HL-60 (cell line): ENCODE measurements around the gene STON1.

Source experiments
- DNase-seq, 2 experiments: peaks; one replicate each; pipeline ENCODE4 v3.0.0-alpha.2; 2010 to 2020; ENCODE audit warnings: low read depth in 1 of 2, low spot score in 1 of 2
- H3K27ac ChIP-seq: fragments of 250-450 bp; sonication (Bioruptor Pico); replicated peaks from 2 replicates; pipeline ENCODE4 v1.5.1; 2020; ENCODE audit warnings: mild to moderate bottlenecking, moderate library complexity
- H3K27me3 ChIP-seq: fragments of 250-450 bp; sonication (Bioruptor Pico); 2 replicates; pipeline ENCODE4 v1.5.1; 2021; ENCODE audit warnings: mild to moderate bottlenecking, moderate library complexity; ENCODE audit not compliant: insufficient read depth, poor library complexity, severe bottlenecking
- H3K4me3 ChIP-seq: replicated peaks from 2 replicates; pipeline ENCODE4 v1.5.1; 2011; ENCODE audit warnings: mild to moderate bottlenecking, control low read depth, low read length; ENCODE audit not compliant: insufficient read depth
- GABPA ChIP-seq: IDR thresholded peaks from 2 replicates; pipeline ENCODE4 v1.6.1; 2012; ENCODE audit warnings: low read depth
- POLR2AphosphoS5 ChIP-seq: IDR thresholded peaks from 2 replicates; pipeline ENCODE4 v1.6.1; 2012; ENCODE audit warnings: low read depth
- REST ChIP-seq: IDR thresholded peaks from 2 replicates; pipeline ENCODE4 v1.6.1; 2012; ENCODE audit warnings: low read depth; ENCODE audit not compliant: insufficient replicate concordance
- SPI1 ChIP-seq: IDR thresholded peaks from 2 replicates; pipeline ENCODE4 v1.6.1; 2012; ENCODE audit warnings: low read depth, mild to moderate bottlenecking, borderline replicate concordance
- TF ChIP-seq, protein P1 (sequence below): IDR thresholded peaks from one replicate; pipeline ENCODE4 v1.5.1; 2011; ENCODE audit warnings: low read length, control low read depth, inconsistent platforms; ENCODE audit not compliant: insufficient read depth

STON1 gene

DNA sequence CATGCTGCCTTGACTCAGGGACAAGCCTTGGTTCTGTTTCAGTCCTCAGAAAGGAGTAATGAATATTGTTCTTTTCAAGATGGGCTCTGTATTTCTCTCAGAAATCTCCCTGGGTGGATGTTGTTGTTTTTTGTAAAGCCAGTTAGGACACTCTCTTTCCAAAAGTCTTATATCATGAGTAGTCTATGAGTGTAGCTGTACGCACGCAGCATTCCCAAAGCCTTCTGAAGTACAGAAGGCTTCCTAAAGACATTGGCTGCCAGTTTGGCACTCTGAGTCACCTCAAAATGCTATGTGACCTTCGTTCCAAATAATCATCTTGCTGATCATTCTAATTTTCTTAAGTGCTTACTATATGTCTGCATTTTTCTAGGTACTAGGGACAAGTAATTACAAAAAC is 71.0 kb downstream of the STON1 start:
- TF ChIP-seq, protein P1, sequence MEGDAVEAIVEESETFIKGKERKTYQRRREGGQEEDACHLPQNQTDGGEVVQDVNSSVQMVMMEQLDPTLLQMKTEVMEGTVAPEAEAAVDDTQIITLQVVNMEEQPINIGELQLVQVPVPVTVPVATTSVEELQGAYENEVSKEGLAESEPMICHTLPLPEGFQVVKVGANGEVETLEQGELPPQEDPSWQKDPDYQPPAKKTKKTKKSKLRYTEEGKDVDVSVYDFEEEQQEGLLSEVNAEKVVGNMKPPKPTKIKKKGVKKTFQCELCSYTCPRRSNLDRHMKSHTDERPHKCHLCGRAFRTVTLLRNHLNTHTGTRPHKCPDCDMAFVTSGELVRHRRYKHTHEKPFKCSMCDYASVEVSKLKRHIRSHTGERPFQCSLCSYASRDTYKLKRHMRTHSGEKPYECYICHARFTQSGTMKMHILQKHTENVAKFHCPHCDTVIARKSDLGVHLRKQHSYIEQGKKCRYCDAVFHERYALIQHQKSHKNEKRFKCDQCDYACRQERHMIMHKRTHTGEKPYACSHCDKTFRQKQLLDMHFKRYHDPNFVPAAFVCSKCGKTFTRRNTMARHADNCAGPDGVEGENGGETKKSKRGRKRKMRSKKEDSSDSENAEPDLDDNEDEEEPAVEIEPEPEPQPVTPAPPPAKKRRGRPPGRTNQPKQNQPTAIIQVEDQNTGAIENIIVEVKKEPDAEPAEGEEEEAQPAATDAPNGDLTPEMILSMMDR: no peak
- no peak for TF ChIP-seq GABPA
- TF ChIP-seq POLR2AphosphoS5: no peak
- TF ChIP-seq REST: no peak
- no peak for TF ChIP-seq SPI1
- no peak for DNase-seq
- no peaks in the 10 kb centered on the region for H3K27me3 ChIP-seq
- no peak overlapping the region for H3K27ac ChIP-seq
- H3K4me3 ChIP-seq: no peak overlapping the region

DNA sequence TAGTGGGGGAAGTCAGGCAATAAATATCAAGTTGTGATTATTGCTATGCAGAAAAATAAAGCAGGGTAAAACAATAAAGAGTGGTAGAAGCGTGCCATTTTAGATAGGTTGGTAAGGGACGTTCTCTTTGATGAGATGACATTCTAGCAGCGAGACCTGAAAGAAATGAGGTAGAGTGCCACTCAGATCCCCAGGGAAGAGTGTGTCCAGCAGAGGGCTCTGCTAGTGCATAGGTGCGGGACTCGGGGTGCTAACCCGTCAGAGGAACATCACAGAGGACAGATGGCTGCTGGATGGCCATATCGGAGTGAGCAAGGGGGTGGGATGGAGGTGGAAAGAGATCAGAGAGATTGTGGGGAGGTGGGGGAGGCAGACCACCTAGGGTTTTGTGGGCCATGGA is 71.4 kb downstream of the STON1 start:
- no peak for TF ChIP-seq SPI1
- TF ChIP-seq, protein P1: peak; percentile 43
- no peak for TF ChIP-seq REST
- TF ChIP-seq POLR2AphosphoS5: no peak
- no peak for TF ChIP-seq GABPA
- no peaks in the 10 kb centered on the region for H3K27me3 ChIP-seq
- no peak overlapping the region for H3K4me3 ChIP-seq
- peak; percentile 3 to 51 for DNase-seq
- no peak overlapping the region for H3K27ac ChIP-seq

DNA sequence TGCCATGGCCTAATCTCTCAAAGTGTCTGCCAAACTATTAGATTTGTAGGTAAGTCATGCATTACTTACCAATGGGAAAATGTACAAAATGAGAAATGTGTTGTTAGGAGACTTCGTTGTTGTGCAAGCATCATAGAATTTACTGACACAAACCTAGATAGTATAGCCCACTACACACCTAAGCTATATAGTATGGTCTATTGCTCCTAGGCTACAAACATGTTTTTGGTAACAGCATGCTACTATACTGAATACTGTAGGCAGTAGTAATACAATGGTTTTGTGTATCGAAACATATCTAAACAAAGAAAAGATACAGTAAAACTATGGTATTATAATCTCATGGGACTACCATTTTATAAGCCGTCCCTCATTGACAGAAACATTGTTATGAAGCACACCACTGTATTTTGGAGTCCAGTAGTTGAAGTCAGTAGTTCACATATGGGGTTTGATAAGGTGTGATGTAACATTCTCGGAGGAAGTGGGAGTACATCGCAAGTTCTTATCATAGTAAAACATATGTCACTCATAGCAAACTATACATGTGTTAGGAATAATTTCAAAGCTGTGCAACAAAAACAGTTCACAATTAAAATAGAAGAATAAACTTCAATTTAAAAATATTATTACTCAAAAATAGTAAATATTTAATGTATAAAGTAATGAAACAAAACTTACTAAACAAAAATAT is 75.7 kb downstream of the STON1 start:
- H3K4me3 ChIP-seq: no peak overlapping the region
- TF ChIP-seq POLR2AphosphoS5: no peak
- TF ChIP-seq SPI1: no peak
- TF ChIP-seq REST: no peak
- TF ChIP-seq, protein P1: no peak
- no peak for TF ChIP-seq GABPA
- peak in 1 of 2 experiments; percentile 17 for DNase-seq
- no peaks in the 10 kb centered on the region for H3K27me3 ChIP-seq
- H3K27ac ChIP-seq: no peak overlapping the region
